Measurements from ENCODE around the gene KDM3B. TPM values are rescaled to one million over a fixed set of nuclear protein-coding genes. Genes with fewer than 3 reads are reported as not detected.
A peak's percentile ranks its signal among the peaks of the same experiment; 100 is the strongest.

The KDM3B gene
- polyA plus RNA-seq, 1 of the 3 experiments (the other 2 are of a cell fraction): 22.4 TPM

GRCh38 chr5:138350563-138350890 is 2.0 kb upstream of the KDM3B start:
- H4K20me1 ChIP-seq (ENCODE audit: insufficient read depth): peaks cover 24% of the 10 kb centered on the region
- no peak overlapping the region for H3K4me3 ChIP-seq (ENCODE audit: low read depth in 2 of 2, low read length in 1 of 2)
- ChIA-PET POLR2A (no interaction called here), CTCF (interaction anchor here (2.5 to 8.9 kb wide), 3 partner anchors 13 to 171 kb away, joined by 13 to 239 read pairs (median 30); partner anchors contain the start of genes CDC25C, FAM53C and KIF20A)
- no peak overlapping the region for H2AFZ ChIP-seq (ENCODE audit: low read depth)
- peaks cover 7 to 9% of the 10 kb centered on the region in 2 experiments; a peak in 3 of 4 replicates for H3K4me1 ChIP-seq (ENCODE audit: control insufficient read depth in 1 of 2, insufficient read depth in 2 of 2, low read depth in 1 of 2, low read length in 1 of 2)
- no peak for DNase-seq
- peaks cover 26% of the 10 kb centered on the region for H3K79me2 ChIP-seq (ENCODE audit: insufficient read depth)
- H3K27me3 ChIP-seq (ENCODE audit: insufficient read depth): no peaks in the 10 kb centered on the region
- H3K9ac ChIP-seq: no peak overlapping the region
- H3K36me3 ChIP-seq (replicated peaks in 1 of 2; ENCODE audit: control insufficient read depth in 1 of 2, insufficient read depth in 2 of 2, low read length in 1 of 2): peaks cover 27 to 39% of the 10 kb centered on the region in 2 experiments
- H3F3A ChIP-seq (replicated peaks; ENCODE audit: insufficient read depth): peaks cover 48% of the 10 kb centered on the region
- no peak overlapping the region for H3K4me2 ChIP-seq
- H3K27ac ChIP-seq (ENCODE audit: low read depth in 2 of 2, low read length in 1 of 2): peak overlapping the region in 1 of 2 experiments; percentile 59; a peak in 2 of 4 replicates
- H3K9me3 ChIP-seq: no peaks in the 10 kb centered on the region
- H3K9me2 ChIP-seq: no peaks in the 10 kb centered on the region
- TF ChIP-seq EP300 (IDR thresholded peaks at IDR 0.05; ENCODE audit: borderline replicate concordance in 1 of 2, low read depth in 1 of 2, low read length in 1 of 2): no peak
- TF ChIP-seq CTCF (IDR thresholded peaks at IDR 0.05): no peak
- TF ChIP-seq MXI1 (IDR thresholded peaks at IDR 0.05; ENCODE audit: low read depth, low read length): no peak
- TF ChIP-seq SIN3A (IDR thresholded peaks at IDR 0.05; ENCODE audit: borderline replicate concordance, low read depth, low read length): no peak
- no peak for TF ChIP-seq EZH2phosphoT487 (IDR thresholded peaks at IDR 0.05; ENCODE audit: borderline replicate concordance, low read depth)
- TF ChIP-seq MAX (IDR thresholded peaks at IDR 0.05; ENCODE audit: low read depth): no peak

GRCh38 chr5:138351056-138351455 is 1.4 kb upstream of the KDM3B start:
- Histone ChIP-seq H3K36me3 (replicated peaks in 1 of 2; ENCODE audit: control insufficient read depth in 1 of 2, insufficient read depth in 2 of 2, low read length in 1 of 2) (peaks cover 22 to 34% of the 10 kb centered on the region in 2 experiments), H3K27ac (ENCODE audit: low read depth in 2 of 2, low read length in 1 of 2) (peak overlapping the region in 1 of 2 experiments; percentile 59; a peak in 2 of 4 replicates)
- 100% methylated on average over 1 of the region's 1 CpG for WGBS (ENCODE audit: low lambda C conversion rate)
- no peak for TF ChIP-seq GABPA (IDR thresholded peaks at IDR 0.05; ENCODE audit: low read depth)
- no peak for TF ChIP-seq TAF1 (IDR thresholded peaks at IDR 0.05; ENCODE audit: borderline replicate concordance, low read depth, low read length)
- TF ChIP-seq MAX (IDR thresholded peaks at IDR 0.05; ENCODE audit: low read depth): peak; percentile 53; the same call in 1 of the 2 replicates
- TF ChIP-seq USF2 (IDR thresholded peaks at IDR 0.05; ENCODE audit: borderline replicate concordance, low read depth, low read length): no peak
- TF ChIP-seq ZBTB33 (IDR thresholded peaks at IDR 0.05; ENCODE audit: borderline replicate concordance, low read depth): no peak
- no peak for TF ChIP-seq POLR2AphosphoS5 (IDR thresholded peaks at IDR 0.05; ENCODE audit: low read depth, low read length)
- no peak for TF ChIP-seq GATA2 (CRISPR knock-in tag; IDR thresholded peaks at IDR 0.05)
- no peak for TF ChIP-seq FOXJ3 (CRISPR knock-in tag; IDR thresholded peaks at IDR 0.05)
- TF ChIP-seq JUND (IDR thresholded peaks at IDR 0.05): peak; percentile 14; the same call in 1 of the 2 replicates
- no peak for TF ChIP-seq RFX5 (IDR thresholded peaks at IDR 0.05; ENCODE audit: low read length)
- TF ChIP-seq REST (IDR thresholded peaks at IDR 0.05; ENCODE audit: low read depth, low read length): no peak

More at GRCh38 chr5:138351056-138351455, 1.4 kb upstream of the KDM3B start:
- Histone ChIP-seq H3K9me2 (no peaks in the 10 kb centered on the region), H3K79me2 (ENCODE audit: insufficient read depth) (peaks cover 32% of the 10 kb centered on the region), H3K4me2 (peak overlapping the region; percentile 43; the same call in 1 of the 2 replicates), H2AFZ (ENCODE audit: low read depth) (no peak overlapping the region), H3F3A (replicated peaks; ENCODE audit: insufficient read depth) (peaks cover 53% of the 10 kb centered on the region), H3K4me1 (ENCODE audit: control insufficient read depth in 1 of 2, insufficient read depth in 2 of 2, low read depth in 1 of 2, low read length in 1 of 2) (peaks cover 7 to 9% of the 10 kb centered on the region in 2 experiments; a peak in 3 of 4 replicates), H3K4me3 (ENCODE audit: low read depth in 2 of 2, low read length in 1 of 2) (no peak overlapping the region), H3K9me3 (no peaks in the 10 kb centered on the region), H4K20me1 (ENCODE audit: insufficient read depth) (peaks cover 30% of the 10 kb centered on the region), H3K9ac (no peak overlapping the region), H3K27me3 (ENCODE audit: insufficient read depth) (no peaks in the 10 kb centered on the region)
- CTCF ChIA-PET: interaction anchor here (1.2 to 8.9 kb wide), 10 partner anchors 11 to 174 kb away, joined by 4 to 239 read pairs (median 13); partner anchors contain the start of genes CDC25C, FAM53C and KIF20A
- DNase-seq: no peak
- POLR2A ChIA-PET: interaction anchor here (3.0 kb wide), 1 partner anchor 13 kb away, joined by 44 read pairs; the partner anchor contains the start of gene FAM53C

Measured in SK-N-SH (cell line).